Measurements from ENCODE around the gene CTLA4.

The CTLA4 gene

GRCh38 chr2:203913947-203914346 lies 46.4 kb downstream of the CTLA4 start:
- TF ChIP-seq CTCF (IDR thresholded peaks at IDR 0.05; ENCODE audit: low read depth, low read length), result no peak
- no peak for DNase-seq (ENCODE audit: extremely low read depth, low read depth)

GRCh38 chr2:203914546-203915182 lies 47.1 kb downstream of the CTLA4 start:
- DNase-seq (ENCODE audit: extremely low read depth, low read depth), result no peak
- TF ChIP-seq CTCF (IDR thresholded peaks at IDR 0.05; ENCODE audit: low read depth, low read length), result no peak

GRCh38 chr2:203915256-203915655 lies 47.7 kb downstream of the CTLA4 start:
- DNase-seq (ENCODE audit: extremely low read depth, low read depth), result no peak
- TF ChIP-seq CTCF (IDR thresholded peaks at IDR 0.05; ENCODE audit: low read depth, low read length), result no peak

- TF ChIP-seq CTCF (IDR thresholded peaks at IDR 0.05; ENCODE audit: low read depth, low read length), result no peak
- DNase-seq (ENCODE audit: extremely low read depth, low read depth), result no peak
Observed at GRCh38 chr2:203916756-203917155, 49.2 kb downstream of the CTLA4 start.

- DNase-seq (ENCODE audit: extremely low read depth, low read depth), result no peak
- no peak for TF ChIP-seq CTCF (IDR thresholded peaks at IDR 0.05; ENCODE audit: low read depth, low read length)
Observed at GRCh38 chr2:203918264-203918663, 50.7 kb downstream of the CTLA4 start.

GRCh38 chr2:203918839-203919238 lies 51.3 kb downstream of the CTLA4 start:
- TF ChIP-seq CTCF (IDR thresholded peaks at IDR 0.05; ENCODE audit: low read depth, low read length), result no peak
- DNase-seq (ENCODE audit: extremely low read depth, low read depth), result no peak

Measured in AG09319 (cell line).